GM19452 (cell line): ENCODE data around the gene KRTAP13-2.

ENCODE experiments used
- ATAC-seq: cut with Tn5 transposase; IDR thresholded peaks from one replicate; pipeline ENCODE4 v1.9.1; 2021; ENCODE audit not compliant: unreplicated experiment

The KRTAP13-2 gene

DNA sequence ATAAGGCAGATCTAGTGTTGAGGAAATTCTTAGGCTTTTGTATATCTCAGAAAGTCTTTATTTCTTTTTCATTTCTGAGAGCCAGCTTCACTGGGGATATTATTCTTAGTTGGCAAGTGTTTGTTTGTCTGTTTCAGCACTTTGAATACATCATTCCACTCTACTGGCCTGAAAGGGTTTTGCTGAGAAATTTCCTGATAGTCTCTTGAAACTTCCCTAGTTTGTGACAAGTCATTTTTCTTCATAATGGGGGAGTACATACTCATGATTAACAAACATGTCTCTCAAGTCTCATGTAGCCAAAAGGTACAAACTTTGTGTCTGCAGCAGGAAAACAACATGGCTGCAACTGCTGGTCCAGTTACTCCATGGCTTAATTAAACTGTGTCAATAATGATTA, 45.7 kb downstream of the KRTAP13-2 start:
- ATAC-seq, result no peak
